HG02623 (cell line): ENCODE measurements around the gene RBMXL2.

Source experiments
- ATAC-seq: cut with Tn5 transposase; IDR thresholded peaks from one replicate; pipeline ENCODE4 v1.9.1; 2021; ENCODE audit warnings: moderate library complexity; ENCODE audit not compliant: unreplicated experiment

The RBMXL2 gene

DNA sequence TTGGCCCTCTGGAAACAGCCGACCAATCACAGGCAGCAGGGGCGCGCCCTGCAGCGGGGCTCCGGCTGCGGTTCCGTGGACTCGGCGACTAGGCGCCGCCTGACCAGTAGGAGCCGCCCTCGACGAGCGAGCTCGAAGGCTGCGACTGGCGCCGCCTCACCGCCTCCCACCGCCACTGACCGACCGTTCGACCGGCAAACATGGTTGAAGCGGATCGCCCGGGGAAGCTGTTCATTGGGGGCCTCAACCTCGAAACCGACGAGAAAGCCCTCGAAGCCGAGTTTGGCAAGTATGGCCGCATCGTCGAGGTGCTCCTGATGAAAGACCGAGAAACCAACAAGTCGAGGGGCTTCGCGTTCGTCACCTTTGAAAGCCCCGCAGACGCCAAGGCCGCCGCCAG is at the start of gene RBMXL2:
RBMXL2 (plus strand) TSS at position 78 of the 400 bp plus-strand sequence; CDS start at position 201, 123 bp downstream.
- no peak for ATAC-seq

DNA sequence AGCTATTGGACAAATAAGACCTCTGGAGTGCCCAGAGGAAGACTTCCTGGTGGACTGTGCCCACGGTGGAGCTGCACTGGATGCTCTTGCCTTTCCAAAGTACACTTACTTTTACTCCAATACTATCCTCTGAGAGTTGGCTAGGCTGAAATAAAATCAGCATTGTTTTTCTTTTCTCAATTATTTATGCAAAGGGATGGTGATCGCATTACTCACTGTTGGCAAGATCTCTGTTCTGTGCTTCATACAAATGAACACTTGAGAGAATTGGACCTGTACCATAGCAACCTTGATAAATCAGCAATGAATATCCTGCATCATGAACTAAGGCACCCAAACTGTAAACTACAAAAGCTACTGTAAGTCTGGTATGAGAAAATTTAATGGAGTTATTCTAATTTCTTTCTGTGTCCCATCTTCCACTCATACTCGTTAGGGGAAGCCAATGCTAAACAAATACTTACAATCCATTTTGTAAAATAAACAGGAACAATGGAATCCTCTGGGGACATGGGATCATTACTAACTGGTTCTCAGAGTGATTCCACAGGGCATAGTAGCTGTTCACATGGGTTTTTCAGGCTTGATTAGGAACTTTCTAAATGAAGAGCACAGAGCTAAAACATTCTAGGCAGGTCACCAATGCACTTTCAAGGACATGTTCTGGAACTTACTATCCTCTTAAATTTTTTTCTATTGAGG is 42.2 kb upstream of the RBMXL2 start:
- no peak for ATAC-seq

- no peak for ATAC-seq
These were observed 38.6 kb upstream of the RBMXL2 start for GRCh38 chr11:7050191-7050590.

- ATAC-seq, result no peak
These were observed 31.8 kb upstream of the RBMXL2 start for GRCh38 chr11:7056828-7057513.

DNA sequence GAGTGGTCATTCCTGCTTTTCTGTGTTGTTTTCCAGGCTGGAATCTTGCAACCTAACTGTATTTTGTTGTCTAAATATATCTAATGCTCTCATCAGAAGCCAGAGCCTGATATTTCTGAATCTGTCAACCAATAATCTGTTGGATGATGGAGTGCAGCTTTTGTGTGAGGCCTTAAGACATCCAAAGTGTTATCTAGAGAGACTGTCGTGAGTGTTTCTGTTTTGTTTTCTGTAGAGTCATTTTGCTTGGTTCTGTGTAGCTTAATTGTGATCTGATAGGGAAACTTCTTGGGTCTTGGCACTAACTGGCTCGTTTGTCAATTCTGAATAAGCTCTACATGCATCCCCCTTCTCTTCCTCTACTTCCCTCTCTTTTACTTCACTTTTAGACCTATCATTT is 31.2 kb upstream of the RBMXL2 start:
- ATAC-seq, result no peak

DNA sequence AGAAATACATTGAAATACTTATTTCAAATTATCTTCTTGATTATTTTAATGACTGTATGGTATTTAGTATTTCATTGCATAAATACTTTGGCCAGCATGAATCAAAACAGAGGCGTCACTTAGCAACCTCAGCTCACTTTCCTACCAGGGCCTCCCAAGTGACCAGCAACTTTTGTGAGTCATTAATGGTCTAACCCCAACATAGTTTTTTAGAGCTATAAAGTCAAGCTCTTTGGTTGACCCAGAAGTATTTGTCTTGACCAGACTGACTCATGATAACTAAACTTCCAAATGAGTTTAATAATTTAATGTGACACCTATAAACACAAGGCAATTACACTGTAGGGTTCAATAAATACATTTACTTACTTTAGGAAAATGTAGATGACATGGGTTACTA is 27.9 kb upstream of the RBMXL2 start:
- ATAC-seq, result no peak

GRCh38 chr11:7062534-7062933 is 26.3 kb upstream of the RBMXL2 start:
- no peak for ATAC-seq

DNA sequence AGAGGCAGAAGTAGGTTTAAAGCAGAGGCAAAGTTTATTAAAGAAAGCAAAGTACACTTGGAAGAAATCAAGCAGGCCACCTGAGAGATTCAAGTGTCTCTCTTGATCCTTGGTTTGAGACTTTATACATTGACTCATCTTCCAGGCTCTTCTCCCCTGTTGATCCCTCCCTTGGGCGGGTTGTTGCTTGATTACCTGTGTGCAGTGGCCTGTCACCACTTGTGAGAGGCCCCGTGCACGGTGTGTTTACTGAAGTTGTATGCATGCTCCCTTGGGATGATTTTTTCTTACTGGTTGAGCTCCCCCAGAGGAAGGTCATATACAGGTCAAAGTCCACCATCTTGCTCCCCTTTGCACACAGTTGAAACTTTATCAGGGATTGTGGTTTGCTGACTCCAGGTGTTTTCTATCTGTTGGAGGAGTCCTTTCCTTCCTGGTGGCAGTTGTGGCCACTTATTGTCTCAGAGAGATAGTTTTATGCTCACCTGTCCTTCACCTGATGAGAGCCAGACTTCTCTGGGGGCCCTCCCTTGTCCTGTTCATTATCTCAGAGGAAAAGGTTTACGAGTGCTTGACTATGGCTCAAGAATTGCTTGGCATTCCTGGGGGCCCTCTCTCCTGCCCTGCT is 16.3 kb upstream of the RBMXL2 start:
- no peak for ATAC-seq

DNA sequence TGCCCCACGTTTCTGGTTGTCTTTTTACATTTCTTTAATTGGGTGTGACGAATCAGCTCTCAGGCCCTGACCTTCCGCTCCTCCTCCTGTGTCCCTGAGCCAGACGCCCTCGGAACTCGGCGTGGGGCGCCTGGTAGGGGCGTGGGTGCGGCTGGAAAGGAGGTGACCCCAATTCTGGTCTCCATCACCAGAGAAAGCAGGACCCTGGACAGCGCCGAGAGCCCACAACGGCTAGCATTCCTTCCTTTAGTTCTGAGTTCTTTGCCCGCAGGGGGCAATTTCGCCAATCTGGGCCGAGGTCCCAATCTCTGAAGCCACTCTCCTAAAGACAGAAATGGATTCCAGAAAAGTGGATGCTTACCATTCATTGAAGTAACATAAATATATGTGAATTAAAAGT is 11.7 kb upstream of the RBMXL2 start:
- no peak for ATAC-seq

GRCh38 chr11:7079545-7080135 is 9.2 kb upstream of the RBMXL2 start:
- no peak for ATAC-seq

DNA sequence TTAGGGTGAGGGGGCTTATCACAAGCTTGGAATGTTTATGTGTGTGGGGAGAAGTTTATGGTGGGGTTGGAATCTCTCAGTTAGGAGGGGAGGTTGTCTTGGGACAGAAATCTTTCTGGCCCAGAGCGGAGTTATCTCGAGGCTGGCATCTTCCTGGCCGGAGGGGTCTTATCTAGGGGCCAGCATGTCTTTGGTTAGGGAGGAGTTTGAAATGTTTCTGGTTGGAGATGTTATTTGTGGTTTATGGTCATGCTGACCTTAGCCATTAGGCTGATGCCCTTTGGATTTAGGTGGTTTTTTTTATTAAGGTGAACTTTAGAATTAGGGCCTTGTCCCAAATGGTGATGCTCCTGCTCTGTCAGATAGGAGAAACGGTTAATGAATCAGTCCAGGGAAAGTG is 7.9 kb upstream of the RBMXL2 start:
- no peak for ATAC-seq

GRCh38 chr11:7081441-7081840 is 7.4 kb upstream of the RBMXL2 start:
- ATAC-seq, result no peak

GRCh38 chr11:7089328-7090251 is 792 bp downstream of the RBMXL2 start:
- no peak for ATAC-seq

GRCh38 chr11:7098235-7098832 is 9.5 kb downstream of the RBMXL2 start:
- ATAC-seq, result peak; percentile 82

DNA sequence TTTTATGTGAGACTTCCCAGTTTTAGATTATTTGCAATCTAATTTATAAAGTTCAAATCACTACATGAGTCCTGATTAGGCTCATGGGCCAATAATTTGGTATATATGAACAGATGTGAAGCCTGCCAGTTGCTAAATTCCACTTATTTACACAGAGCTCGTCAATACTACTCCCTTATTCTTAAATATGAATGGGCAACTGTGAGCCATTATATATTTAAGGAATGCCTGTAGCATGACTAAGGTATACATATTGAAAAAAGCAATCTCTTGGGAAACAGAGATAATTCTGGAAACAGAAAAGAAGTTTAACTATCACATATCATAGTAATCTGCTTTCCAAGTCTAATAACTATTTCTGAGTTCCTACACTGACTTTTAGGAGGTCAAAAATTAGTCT is 27.0 kb downstream of the RBMXL2 start:
- no peak for ATAC-seq

DNA sequence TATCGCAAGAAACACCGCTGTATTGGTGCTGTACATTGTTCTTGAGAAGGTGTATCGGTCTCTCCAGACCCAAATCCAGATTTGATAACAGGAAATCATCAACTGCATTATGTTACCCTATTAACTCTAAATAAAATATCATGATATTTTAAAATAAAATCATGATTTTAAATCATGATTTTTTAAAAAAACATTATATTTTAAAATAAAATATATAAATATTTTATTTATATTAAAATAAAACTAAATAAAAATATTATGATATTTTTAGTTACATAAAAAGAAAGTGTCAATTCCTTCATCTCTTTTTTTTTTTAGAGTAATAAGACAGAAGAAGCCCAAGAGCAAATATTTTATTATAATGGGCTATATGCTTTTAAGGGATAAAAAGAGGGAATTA is 27.6 kb downstream of the RBMXL2 start:
- no peak for ATAC-seq

DNA sequence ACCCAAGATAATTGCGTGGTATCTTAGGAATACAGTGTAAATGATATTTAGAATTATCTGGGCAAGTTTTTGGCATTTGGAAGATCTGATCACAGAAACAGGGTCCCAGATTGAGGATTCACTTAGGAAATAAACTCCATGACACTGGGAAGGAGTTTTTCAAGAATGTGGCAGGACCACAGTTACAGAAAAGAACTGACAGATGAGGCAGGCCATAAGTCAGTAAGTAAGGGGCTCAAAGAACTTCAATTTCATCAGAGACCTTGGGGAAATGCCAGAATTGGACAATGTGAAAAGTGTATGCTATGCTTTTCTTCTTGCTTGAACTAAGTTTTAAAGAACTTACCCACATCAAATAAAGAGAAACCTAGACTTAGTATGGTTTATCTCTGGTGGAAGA is 49.3 kb downstream of the RBMXL2 start:
- no peak for ATAC-seq
